A673 (cell line): ENCODE measurements around the gene HCLS1.
"Not testable (repeated sequence)": the region's sequence is repeated elsewhere in the genome, so short reads cannot be mapped to it uniquely, and the experiment has no call there.

ENCODE experiments used
- EZH2 ChIP-seq: fragments of 200-600 bp; sonication (generic); IDR thresholded peaks from 2 replicates; pipeline ENCODE4 v1.6.1; 2017; ENCODE audit warnings: borderline replicate concordance, low read depth, mild to moderate bottlenecking, mixed read lengths, antibody characterized with exemption, low read length; ENCODE audit not compliant: poor library complexity, severe bottlenecking
- TF ChIP-seq, protein P1 (sequence below): fragments of 300-800, 200-600 bp; sonication (generic); conservative IDR thresholded peaks from 2 replicates; pipeline ENCODE4 v1.5.1; 2017; ENCODE audit warnings: low read depth, mild to moderate bottlenecking, antibody characterized with exemption, low read length, moderate library complexity, mixed read lengths

DNA sequence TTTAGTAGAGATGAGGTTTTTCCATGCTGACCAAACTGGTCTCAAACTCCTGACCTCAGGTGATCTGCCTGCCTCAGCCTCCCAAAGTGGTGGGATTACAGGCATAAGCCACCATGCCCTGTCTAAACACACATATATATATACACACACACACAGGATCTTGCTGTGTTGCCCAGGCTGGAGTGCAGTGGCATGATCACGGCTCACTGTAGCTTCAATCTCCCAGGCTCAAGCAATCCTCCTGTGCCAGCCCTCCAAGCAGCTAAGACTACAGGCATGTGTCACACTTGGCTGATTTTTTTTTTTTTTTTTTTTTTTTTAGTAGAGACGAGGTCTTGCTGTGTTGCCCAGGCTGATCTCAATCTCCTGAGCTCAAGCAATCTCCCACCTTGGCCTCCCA is 60.8 kb downstream of the HCLS1 start:
- TF ChIP-seq, protein P1, sequence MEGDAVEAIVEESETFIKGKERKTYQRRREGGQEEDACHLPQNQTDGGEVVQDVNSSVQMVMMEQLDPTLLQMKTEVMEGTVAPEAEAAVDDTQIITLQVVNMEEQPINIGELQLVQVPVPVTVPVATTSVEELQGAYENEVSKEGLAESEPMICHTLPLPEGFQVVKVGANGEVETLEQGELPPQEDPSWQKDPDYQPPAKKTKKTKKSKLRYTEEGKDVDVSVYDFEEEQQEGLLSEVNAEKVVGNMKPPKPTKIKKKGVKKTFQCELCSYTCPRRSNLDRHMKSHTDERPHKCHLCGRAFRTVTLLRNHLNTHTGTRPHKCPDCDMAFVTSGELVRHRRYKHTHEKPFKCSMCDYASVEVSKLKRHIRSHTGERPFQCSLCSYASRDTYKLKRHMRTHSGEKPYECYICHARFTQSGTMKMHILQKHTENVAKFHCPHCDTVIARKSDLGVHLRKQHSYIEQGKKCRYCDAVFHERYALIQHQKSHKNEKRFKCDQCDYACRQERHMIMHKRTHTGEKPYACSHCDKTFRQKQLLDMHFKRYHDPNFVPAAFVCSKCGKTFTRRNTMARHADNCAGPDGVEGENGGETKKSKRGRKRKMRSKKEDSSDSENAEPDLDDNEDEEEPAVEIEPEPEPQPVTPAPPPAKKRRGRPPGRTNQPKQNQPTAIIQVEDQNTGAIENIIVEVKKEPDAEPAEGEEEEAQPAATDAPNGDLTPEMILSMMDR = not testable (repeated sequence)
- TF ChIP-seq EZH2 = not testable (repeated sequence)
